Heart right ventricle (tissue), 16 donors: ENCODE data around the gene DDX24. TPM values are rescaled to one million over a fixed set of nuclear protein-coding genes. Genes with fewer than 3 reads are reported as not detected.

Experiments used
- ATAC-seq, 8 donors: fragments of 200-7000 bp; cut with Tn5 transposase; one replicate each; pipeline ENCODE4 v1.9.1; 2020; ENCODE audit warnings: mild to moderate bottlenecking in 8 of 8, moderate library complexity in 8 of 8, moderate number of reproducible peaks in 1 of 8
- DNase-seq, 2 donors: peaks; one replicate each; pipeline ENCODE4 v3.0.0-alpha.2; 2020
- H3K27ac ChIP-seq, 10 donors: fragments of 200-600 bp; sonication (generic) in 2 of 10; one replicate each; pipeline versions ENCODE4 v1.5.0 to v1.8.0; 2020 to 2022; ENCODE audit warnings: mild to moderate bottlenecking in 3 of 10
- H3K27me3 ChIP-seq, 7 donors: fragments of 200-600 bp; one replicate each; pipeline ENCODE4 v1.8.0; 2021 to 2022; ENCODE audit warnings: mild to moderate bottlenecking in 2 of 7
- H3K36me3 ChIP-seq, 9 donors: fragments of 200-600 bp; sonication (generic) in 1 of 9; one replicate each; pipeline versions ENCODE4 v1.5.0 to v1.8.0; 2020 to 2022; ENCODE audit warnings: mild to moderate bottlenecking in 2 of 9
- H3K4me1 ChIP-seq, 9 donors: fragments of 200-600 bp; sonication (generic) in 1 of 9; one replicate each; pipeline versions ENCODE4 v1.5.0 to v1.8.0; 2020 to 2022; ENCODE audit warnings: mild to moderate bottlenecking in 4 of 9
- H3K4me3 ChIP-seq, 10 donors: fragments of 200-600 bp; sonication (generic) in 2 of 10; one replicate each; pipeline versions ENCODE4 v1.5.0 to v1.8.0; 2020 to 2022; ENCODE audit warnings: mild to moderate bottlenecking in 7 of 10, moderate library complexity in 2 of 10
- H3K9me3 ChIP-seq, 11 donors: fragments of 200-600 bp in 10 of 11; sonication (generic) in 2 of 11; one replicate each; pipeline versions ENCODE4 v1.5.0 to v1.8.0; 2013 to 2022; ENCODE audit warnings: mild to moderate bottlenecking in 2 of 11, control low read depth in 1 of 11, moderate library complexity in 1 of 11
- WGBS, 2 donors: extraction: QIAGEN DNeasy Blood & Tissue Kit; methylation state at CpG; one replicate each; pipeline ENCODE4 v1.1.7; 2013; ENCODE audit warnings: inconsistent platforms in 1 of 2; 5-methylcytosine and 5-hydroxymethylcytosine counted together
- intact Hi-C, 10 donors: fragments of 100-400 bp; cut with DNase I; formaldehyde crosslinking; loops; one replicate each; pipeline versions ENCODE4 v1.11.1 to v1.14.2; 2022
- polyA plus RNA-seq, 2 donors: library from polyadenylated mRNA; stranded (reverse); fragments of 200-250 nt; gene quantifications; one replicate each; pipeline ENCODE4 v1.2.3, GENCODE V29; 2013
- total RNA-seq, 10 donors: library from RNA; stranded (reverse); fragmentation: NEBNext Ultra II Directional in 3 of 10; extraction: Animal tissue kit (Norgen Biotek cat#: 25700) in 3 of 10; gene quantifications; one replicate each; pipeline versions ENCODE4 v1.2.1 to v1.2.4, GENCODE V29; 2021 to 2023
- TF ChIP-seq, protein P1 (sequence below), 9 donors: fragments of 200-600 bp; sonication (generic) in 2 of 9; IDR thresholded peaks; one replicate each; pipeline versions ENCODE4 v1.5.0 to v1.8.0; 2021 to 2022; ENCODE audit warnings: antibody characterized with exemption in 9 of 9, mild to moderate bottlenecking in 5 of 9, moderate library complexity in 1 of 9
- donor health status: Arrhythmogenic right ventricular cardiomyopathy.
- donor health status: ischemic (EF 13 %, LVEDD 7.1; RV severe dilation, severe dysfunction).
- donor health status: healthy with polysubstance abuse.
- donor health status: DM: no; HTN: yes; CAD: no.
- donor health status: DM: no; HTN: no; CAD: no.
- donor health status: ischemic (EF 25% LVEDD 6.9; RV normal size, moderate dysfunction).
- donor health status: ischemic (EF 25% LVEDD 5.7; RV mildly dilated, moderate dysfunction).
- donor health status: healthy.
- donor health status: DM: yes; HTN: yes; CAD: no.
- donor health status: Ischemic cardiomyopathy.
- donor health status: ischemic (EF 35%, LVEDD 5.7; RV mildly dilated, moderate dysfunction).
- donor health status: nonischemic (EF 11% LVEDD 7.7; RV severe dilation, severe dysfunction).
- donor health status: DM: yes; HTN: yes; CAD: no.
- donor health status: PGD.
- donor health status: ischemic (EF 29% LVEDD 5.4; RV normal size, mild dysfunction).
- donor health status: nonischemic (EF 23%, LVEDD 6.1; RV moderate dilation, normal function).

The DDX24 gene
- total and polyA plus RNA-seq, 12 donors = 94.1 to 269 (median 234) TPM

DNA sequence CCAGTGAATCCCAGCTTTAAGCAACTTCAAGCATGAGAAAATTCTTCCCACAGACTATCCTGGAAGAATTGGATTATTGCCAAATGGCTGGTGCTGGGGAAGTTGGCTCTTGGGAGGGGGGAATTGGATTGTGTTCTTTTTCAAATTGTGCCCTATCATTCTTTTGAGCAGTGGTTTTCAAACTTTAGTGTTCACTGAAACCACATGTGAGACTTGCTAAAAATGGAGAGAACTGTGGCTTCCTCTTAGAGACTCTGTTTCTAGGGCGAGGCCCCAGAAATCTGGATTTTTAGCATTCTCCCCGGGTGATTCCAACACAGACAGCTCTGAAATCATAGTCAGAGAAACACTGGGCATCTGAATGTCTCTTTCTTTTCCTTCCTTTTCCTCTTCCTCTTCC, 69.2 kb downstream of the DDX24 start:
- Histone ChIP-seq H3K9me3 (no peaks in the 10 kb centered on the region), H3K27ac (no peak overlapping the region), H3K36me3 (no peaks in the 10 kb centered on the region), H3K4me1 (peaks cover 0 to 6% (median 0%) of the 10 kb centered on the region in 9 donors), H3K4me3 (no peak overlapping the region), H3K27me3 (peaks cover 0 to 9% (median 0%) of the 10 kb centered on the region in 7 donors)
- intact Hi-C loops = no loop called here
- no peak for DNase-seq
- ATAC-seq = no peak
- 44 to 59% methylated on average over 2 of the region's 2 CpGs for WGBS, 2 donors
- TF ChIP-seq, protein P1, sequence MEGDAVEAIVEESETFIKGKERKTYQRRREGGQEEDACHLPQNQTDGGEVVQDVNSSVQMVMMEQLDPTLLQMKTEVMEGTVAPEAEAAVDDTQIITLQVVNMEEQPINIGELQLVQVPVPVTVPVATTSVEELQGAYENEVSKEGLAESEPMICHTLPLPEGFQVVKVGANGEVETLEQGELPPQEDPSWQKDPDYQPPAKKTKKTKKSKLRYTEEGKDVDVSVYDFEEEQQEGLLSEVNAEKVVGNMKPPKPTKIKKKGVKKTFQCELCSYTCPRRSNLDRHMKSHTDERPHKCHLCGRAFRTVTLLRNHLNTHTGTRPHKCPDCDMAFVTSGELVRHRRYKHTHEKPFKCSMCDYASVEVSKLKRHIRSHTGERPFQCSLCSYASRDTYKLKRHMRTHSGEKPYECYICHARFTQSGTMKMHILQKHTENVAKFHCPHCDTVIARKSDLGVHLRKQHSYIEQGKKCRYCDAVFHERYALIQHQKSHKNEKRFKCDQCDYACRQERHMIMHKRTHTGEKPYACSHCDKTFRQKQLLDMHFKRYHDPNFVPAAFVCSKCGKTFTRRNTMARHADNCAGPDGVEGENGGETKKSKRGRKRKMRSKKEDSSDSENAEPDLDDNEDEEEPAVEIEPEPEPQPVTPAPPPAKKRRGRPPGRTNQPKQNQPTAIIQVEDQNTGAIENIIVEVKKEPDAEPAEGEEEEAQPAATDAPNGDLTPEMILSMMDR (IDR thresholded peaks at IDR 0.05) = no peak

DNA sequence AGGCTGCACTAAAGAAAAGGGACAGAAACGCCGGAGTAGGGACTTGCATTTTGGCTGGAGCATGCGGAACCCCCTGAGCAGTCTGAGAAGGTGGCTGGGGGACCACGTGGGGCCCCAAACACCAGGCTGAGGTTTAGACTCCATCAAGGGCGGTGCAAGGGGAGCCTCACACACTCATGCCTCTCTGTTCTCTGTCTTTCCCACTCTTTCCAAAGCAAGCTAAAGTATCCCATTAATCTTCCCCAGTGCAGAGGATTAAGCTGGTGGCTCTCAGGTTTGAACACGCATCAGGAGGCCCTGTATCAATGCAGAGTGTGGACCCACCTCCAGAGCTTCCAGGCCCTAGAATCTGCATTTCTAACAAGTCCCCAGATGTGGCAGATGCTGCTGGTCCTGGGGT, 70.4 kb downstream of the DDX24 start:
- no peak overlapping the region for H3K27ac ChIP-seq
- TF ChIP-seq, protein P1 (IDR thresholded peaks at IDR 0.05) = no peak

DNA sequence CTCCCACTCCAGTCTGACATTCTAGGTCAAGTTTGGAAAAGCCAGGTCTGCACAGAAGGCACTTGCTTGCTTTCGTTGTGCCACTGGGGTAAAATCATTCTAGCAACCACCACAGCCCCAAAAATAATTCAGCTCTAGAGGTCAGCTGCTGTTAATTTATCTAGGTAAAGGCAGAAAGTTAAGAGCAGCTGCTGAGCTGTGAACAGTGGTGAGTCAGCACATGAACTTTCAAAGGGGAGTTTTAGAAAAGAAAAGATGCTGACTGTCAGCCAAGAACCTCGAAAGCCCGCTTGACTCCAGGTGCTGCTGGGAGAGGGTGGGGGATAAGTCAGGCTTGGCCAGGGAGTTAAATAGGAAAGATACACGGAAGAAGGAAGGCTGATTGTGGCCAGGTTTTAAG, 71.2 kb downstream of the DDX24 start:
- Histone ChIP-seq H3K27me3 (peaks cover 0 to 18% (median 0%) of the 10 kb centered on the region in 7 donors), H3K4me1 (peaks cover 0 to 6% (median 0%) of the 10 kb centered on the region in 9 donors), H3K4me3 (no peak overlapping the region), H3K36me3 (no peaks in the 10 kb centered on the region), H3K9me3 (no peaks in the 10 kb centered on the region), H3K27ac (no peak overlapping the region)
- TF ChIP-seq, protein P1 (IDR thresholded peaks at IDR 0.05) = no peak
- WGBS, 2 donors = 16 to 33% methylated on average over 4 of the region's 4 CpGs
- no peak for DNase-seq
- intact Hi-C loops = loop anchor here in 2 of 10 donors (10.0 kb wide), 1 partner anchor 355 kb away; no protein-coding TSS in a partner anchor
- ATAC-seq = peak in 4 of 8 donors; percentile 21 to 55 (median 30)

More for the DNA sequence above, 70.4 kb downstream of the DDX24 start:
- Histone ChIP-seq H3K4me3 (no peak overlapping the region), H3K4me1 (peaks cover 0 to 6% (median 0%) of the 10 kb centered on the region in 9 donors), H3K9me3 (no peaks in the 10 kb centered on the region), H3K27me3 (peaks cover 0 to 13% (median 0%) of the 10 kb centered on the region in 7 donors), H3K36me3 (no peaks in the 10 kb centered on the region)
- no peak for ATAC-seq
- 82 to 94% methylated on average over 6 of the region's 6 CpGs for WGBS, 2 donors
- intact Hi-C loops = no loop called here
- no peak for DNase-seq

DNA sequence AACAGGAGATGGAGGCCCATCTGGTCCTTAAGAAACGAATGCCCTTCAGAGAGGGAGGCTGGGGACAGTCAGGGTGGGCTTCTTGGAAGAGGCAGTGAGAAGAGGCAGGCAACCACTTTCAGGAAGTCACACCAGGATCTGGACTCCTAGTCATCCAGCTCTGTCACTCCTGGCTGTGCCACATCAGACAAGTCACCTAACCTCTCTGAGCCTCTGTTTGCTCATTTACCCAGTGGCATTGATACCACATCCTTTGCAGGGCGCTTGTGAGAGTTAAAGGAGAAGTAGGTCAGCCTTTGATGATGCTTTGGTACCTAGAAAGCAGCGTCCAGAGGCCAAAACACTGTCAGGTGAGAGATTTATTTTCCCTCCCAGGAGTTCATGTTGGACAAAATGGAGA, 72.8 kb downstream of the DDX24 start:
- DNase-seq (no peak), ATAC-seq (no peak)
- Histone ChIP-seq H3K27ac (no peak overlapping the region), H3K27me3 (peaks cover 0 to 18% (median 0%) of the 10 kb centered on the region in 7 donors), H3K9me3 (no peaks in the 10 kb centered on the region), H3K4me3 (no peak overlapping the region), H3K4me1 (peaks cover 0 to 6% (median 0%) of the 10 kb centered on the region in 9 donors), H3K36me3 (no peaks in the 10 kb centered on the region)
- WGBS, 2 donors = 69 to 87% methylated on average over 3 of the region's 3 CpGs
- intact Hi-C loops = loop anchor here in 2 of 10 donors (10.0 kb wide), 1 partner anchor 353 kb away; no protein-coding TSS in a partner anchor
- TF ChIP-seq, protein P1 (IDR thresholded peaks at IDR 0.05) = no peak
